MM.1S (cell line): Measurements from ENCODE around the gene CTBP1.

Source experiments
- EZH2 ChIP-seq: fragments of 300-600 bp; sonication (generic); optimal IDR thresholded peaks from 2 replicates; pipeline ENCODE3; 2017; ENCODE audit warnings: low read depth, mild to moderate bottlenecking, antibody characterized with exemption, low read length, mixed read lengths
- EZH2phosphoT487 ChIP-seq: fragments of 300-600 bp; sonication (generic); IDR thresholded peaks from 2 replicates; pipeline ENCODE4 v1.6.1; 2018; ENCODE audit warnings: antibody characterized with exemption, low read length
- TF ChIP-seq, protein P1 (sequence below): fragments of 300-600 bp; sonication (generic); IDR thresholded peaks from 2 replicates; pipeline ENCODE4 v1.5.1; 2016; ENCODE audit warnings: antibody characterized with exemption, low read length, mixed read lengths

DNA sequence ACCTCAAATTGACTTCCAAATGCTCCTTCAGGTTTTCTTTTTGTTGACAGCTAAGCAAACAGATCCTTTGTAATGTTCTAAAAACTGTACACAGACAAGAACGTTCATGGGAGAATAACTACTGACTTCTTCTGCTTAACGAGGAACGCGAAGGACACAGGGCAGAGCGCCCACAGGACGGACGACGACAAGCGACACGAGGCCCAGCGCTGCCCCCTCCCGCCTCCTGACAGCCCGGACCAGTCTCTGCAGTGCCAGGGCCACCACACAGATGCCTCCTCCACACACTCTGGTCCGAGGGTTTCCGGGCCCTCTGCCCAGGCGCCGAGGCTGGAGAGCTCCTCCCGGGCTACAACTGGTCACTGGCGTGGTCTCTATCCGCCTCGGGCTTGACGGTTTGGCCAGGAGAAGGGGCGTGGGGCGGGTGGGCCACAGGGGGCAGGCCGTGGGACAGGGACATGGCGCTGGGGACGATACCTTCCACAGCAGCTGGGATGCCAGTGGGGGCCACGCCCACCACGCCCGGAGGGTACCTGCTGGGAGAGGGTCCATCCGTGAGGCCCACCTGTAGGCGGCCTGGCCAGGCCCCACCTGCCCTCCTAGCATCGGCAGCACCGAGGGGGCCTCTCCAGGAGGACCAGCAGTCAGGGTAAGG is 36.9 kb downstream of the CTBP1 start:
- TF ChIP-seq, protein P1, sequence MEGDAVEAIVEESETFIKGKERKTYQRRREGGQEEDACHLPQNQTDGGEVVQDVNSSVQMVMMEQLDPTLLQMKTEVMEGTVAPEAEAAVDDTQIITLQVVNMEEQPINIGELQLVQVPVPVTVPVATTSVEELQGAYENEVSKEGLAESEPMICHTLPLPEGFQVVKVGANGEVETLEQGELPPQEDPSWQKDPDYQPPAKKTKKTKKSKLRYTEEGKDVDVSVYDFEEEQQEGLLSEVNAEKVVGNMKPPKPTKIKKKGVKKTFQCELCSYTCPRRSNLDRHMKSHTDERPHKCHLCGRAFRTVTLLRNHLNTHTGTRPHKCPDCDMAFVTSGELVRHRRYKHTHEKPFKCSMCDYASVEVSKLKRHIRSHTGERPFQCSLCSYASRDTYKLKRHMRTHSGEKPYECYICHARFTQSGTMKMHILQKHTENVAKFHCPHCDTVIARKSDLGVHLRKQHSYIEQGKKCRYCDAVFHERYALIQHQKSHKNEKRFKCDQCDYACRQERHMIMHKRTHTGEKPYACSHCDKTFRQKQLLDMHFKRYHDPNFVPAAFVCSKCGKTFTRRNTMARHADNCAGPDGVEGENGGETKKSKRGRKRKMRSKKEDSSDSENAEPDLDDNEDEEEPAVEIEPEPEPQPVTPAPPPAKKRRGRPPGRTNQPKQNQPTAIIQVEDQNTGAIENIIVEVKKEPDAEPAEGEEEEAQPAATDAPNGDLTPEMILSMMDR: no peak
- TF ChIP-seq EZH2 (no peak), EZH2phosphoT487 (no peak)
